Transverse colon (tissue), 4 donors: ENCODE data around the gene IL1R1. TPM values are rescaled to one million over a fixed set of nuclear protein-coding genes. Genes with fewer than 3 reads are reported as not detected.

Experiments
- DNase-seq: peaks from one replicate; pipeline ENCODE4 v3.0.0-alpha.2; 2019
- H3K27ac ChIP-seq, 4 donors: fragments of 200-600 bp; sonication (generic); 2 replicates each; pipeline ENCODE4 v1.5.1; 2016 to 2018; ENCODE audit warnings: inconsistent platforms in 4 of 4
- H3K27me3 ChIP-seq: fragments of 200-600 bp; sonication (generic); 2 replicates; pipeline ENCODE4 v1.5.1; 2017; ENCODE audit warnings: inconsistent platforms
- H3K36me3 ChIP-seq, 4 donors: fragments of 200-600 bp; sonication (generic); 2 replicates each; pipeline ENCODE4 v1.5.1; 2017 to 2019; ENCODE audit warnings: inconsistent platforms in 4 of 4
- H3K4me1 ChIP-seq, 4 donors: fragments of 200-600 bp; sonication (generic); 2 replicates each; pipeline ENCODE4 v1.5.1; 2017 to 2020; ENCODE audit warnings: inconsistent platforms in 4 of 4
- H3K4me3 ChIP-seq, 4 donors: fragments of 200-600 bp; sonication (generic); 1 replicate in 1 of 4; 2 replicates in 3 of 4; pipeline versions ENCODE4 v1.5.1 to v1.6.1; 2017 to 2019; ENCODE audit warnings: inconsistent platforms in 4 of 4
- H3K9me3 ChIP-seq, 2 donors: fragments of 200-600 bp; sonication (generic); 2 replicates each; pipeline ENCODE4 v1.5.1; 2017 to 2019; ENCODE audit warnings: inconsistent platforms in 2 of 2
- CTCF ChIP-seq, 5 experiments: fragments of 200-600 bp in 3 of 5; fragments of 450-650 bp in 2 of 5; sonication (generic) in 3 of 5; IDR thresholded peaks; 1 replicate in 2 of 5; 2 replicates in 3 of 5; pipeline ENCODE4 v1.5.1; 2016 to 2017; ENCODE audit warnings: antibody characterized with exemption in 5 of 5, inconsistent platforms in 3 of 5, mild to moderate bottlenecking in 2 of 5, moderate library complexity in 1 of 5
- EP300 ChIP-seq: sonication (generic); formaldehyde crosslinking; IDR thresholded peaks from one replicate; pipeline ENCODE4 v1.6.1; 2017; ENCODE audit warnings: antibody characterized with exemption, low read depth
- POLR2A ChIP-seq: fragments of 450-650 bp; IDR thresholded peaks from one replicate; pipeline ENCODE4 v1.6.1; 2016; ENCODE audit warnings: antibody characterized with exemption, mild to moderate bottlenecking, moderate library complexity
- POLR2AphosphoS5 ChIP-seq, 3 donors: sonication (generic); formaldehyde crosslinking; IDR thresholded peaks; one replicate each; pipeline ENCODE4 v1.6.1; 2016; ENCODE audit warnings: antibody characterized with exemption in 3 of 3
- WGBS, 2 donors: methylation state at CpG; one replicate each; pipeline ENCODE4 v1.1.5; 2018; ENCODE audit warnings: low coverage in 1 of 2; 5-methylcytosine and 5-hydroxymethylcytosine counted together
- in situ Hi-C, 4 donors: fragments of 200-750 bp; cut with MboI; loops; one replicate each; pipeline versions ENCODE4 v1.15.0 to v1.15.1; 2017; ENCODE audit warnings: low sequenced_read_pairs in 3 of 4, low pct_ligation_motif_present in 1 of 4, low pct_unique_long_range_greater_than_20kb in 1 of 4
- intact Hi-C: fragments of 100-400 bp; cut with DNase I; formaldehyde crosslinking; loops from one replicate; pipeline ENCODE4 v1.15.1; 2023; ENCODE audit warnings: low total_unique reads
- total RNA-seq, 4 donors: library from RNA; depleted of rRNA; stranded (reverse); fragments of >200 nt; gene quantifications; one replicate each; pipeline ENCODE4 v1.1.0, GENCODE V29; 2016

Gene IL1R1
- total RNA-seq, result 10 to 100 TPM; 20.2 to 58.0 (median 36.2) TPM

- H3K4me3 ChIP-seq, result peak within 1 kb of the TSS; percentile 49 to 71 (median 58)
- no peaks in the 10 kb centered on the region for H3K27me3 ChIP-seq
- intact Hi-C loops (loop anchor here (5.0 to 10.0 kb wide), 2 partner anchors 80 to 257 kb away; no protein-coding TSS in a partner anchor), in situ Hi-C loops (loop anchor here in 1 of 4 donors (10.0 kb wide), 1 partner anchor 117 kb away; no protein-coding TSS in a partner anchor)
- DNase-seq, result peak; percentile 81
- peaks cover 0 to 8% of the 10 kb centered on the region in 2 donors for H3K9me3 ChIP-seq
- 9 to 40% methylated on average over 5 to 48 of the region's 65 CpGs for WGBS, 2 donors
- H3K27ac ChIP-seq, result peak within 1 kb of the TSS; percentile 88 to 93 (median 92)
- no peaks in the 10 kb centered on the region for H3K36me3 ChIP-seq
- H3K4me1 ChIP-seq, result peaks cover 0 to 6% (median 3%) of the 10 kb centered on the region in 4 donors
- TF ChIP-seq CTCF (IDR thresholded peaks at IDR 0.05), result no peak
- peak; percentile 23 to 81 (median 75) for TF ChIP-seq POLR2AphosphoS5 (IDR thresholded peaks at IDR 0.05)
- TF ChIP-seq POLR2A, result peak; percentile 75
- no peak for TF ChIP-seq EP300
These were observed at the start of gene IL1R1 for GRCh38 chr2:102141970-102142828. Gene IL1R1 (plus strand): TSS chr2:102142746. CDS start chr2:102157725, 14,979 bp downstream.

GRCh38 chr2:102093662-102094061 lies 48.9 kb upstream of the IL1R1 start:
- no peak overlapping the region for H3K27ac ChIP-seq
- intact Hi-C loops, result no loop called here
- no peaks in the 10 kb centered on the region for H3K27me3 ChIP-seq
- WGBS, 2 donors, result 75 to 89% methylated on average over 6 to 13 of the region's 13 CpGs
- no peak overlapping the region for H3K4me3 ChIP-seq
- no peaks in the 10 kb centered on the region for H3K36me3 ChIP-seq
- DNase-seq, result no peak
- H3K4me1 ChIP-seq, result peaks cover 0 to 13% (median 5%) of the 10 kb centered on the region in 4 donors
- in situ Hi-C loops, result no loop called here
- TF ChIP-seq CTCF (IDR thresholded peaks at IDR 0.05) (no peak), EP300 (no peak), POLR2A (no peak), POLR2AphosphoS5 (IDR thresholded peaks at IDR 0.05) (no peak)
- H3K9me3 ChIP-seq, result no peaks in the 10 kb centered on the region

GRCh38 chr2:102094917-102095316 lies 47.6 kb upstream of the IL1R1 start:
- Histone ChIP-seq H3K9me3 (no peaks in the 10 kb centered on the region), H3K4me1 (peaks cover 0 to 13% (median 5%) of the 10 kb centered on the region in 4 donors), H3K27ac (no peak overlapping the region), H3K27me3 (no peaks in the 10 kb centered on the region), H3K36me3 (no peaks in the 10 kb centered on the region), H3K4me3 (no peak overlapping the region)
- 63 to 78% methylated on average over 3 to 4 of the region's 4 CpGs for WGBS, 2 donors
- intact Hi-C loops, result no loop called here
- TF ChIP-seq POLR2AphosphoS5 (IDR thresholded peaks at IDR 0.05) (peak in 1 of 3 donors; percentile 18), EP300 (no peak)
- DNase-seq, result peak; percentile 70
- in situ Hi-C loops, result no loop called here

GRCh38 chr2:102096103-102096502 lies 46.4 kb upstream of the IL1R1 start:
- Histone ChIP-seq H3K27me3 (no peaks in the 10 kb centered on the region), H3K9me3 (no peaks in the 10 kb centered on the region), H3K27ac (no peak overlapping the region), H3K36me3 (no peaks in the 10 kb centered on the region), H3K4me1 (peaks cover 0 to 11% (median 3%) of the 10 kb centered on the region in 4 donors), H3K4me3 (no peak overlapping the region)
- intact Hi-C loops, result no loop called here
- 61 to 77% methylated on average over 5 of the region's 5 CpGs for WGBS, 2 donors
- DNase-seq, result no peak
- in situ Hi-C loops, result no loop called here
- TF ChIP-seq EP300 (no peak), CTCF (IDR thresholded peaks at IDR 0.05) (no peak), POLR2A (no peak), POLR2AphosphoS5 (IDR thresholded peaks at IDR 0.05) (no peak)
